ENCODE results near the gene OR5AU1.

- no peak for TF ChIP-seq EP300 (conservative IDR thresholded peaks at IDR 0.05; ENCODE audit: poor library complexity, severe bottlenecking)
- no peak for TF ChIP-seq CTCF (IDR thresholded peaks at IDR 0.05; ENCODE audit: poor library complexity, severe bottlenecking)
Observed at GRCh38 chr14:21192875-21193535, 37.1 kb upstream of the OR5AU1 start.

Data from neural cell (in vitro differentiated cells).